ENCODE measurements around the gene STRN4. TPM values are rescaled to one million over a fixed set of nuclear protein-coding genes. Genes with fewer than 3 reads are reported as not detected.

STRN4 gene
- total and polyA plus RNA-seq, 9 of the 15 experiments (the other 6 are each of a cell fraction or from before 2014, with no cell fraction given): 0.62 to 83.7 (median 36.9) TPM

GRCh38 chr19:46788262-46788967, 42.2 kb upstream of the STRN4 start, which contains the start of gene SLC1A5 (continued):
- TF ChIP-seq CTBP1 (IDR thresholded peaks at IDR 0.05; ENCODE audit: borderline replicate concordance) (peak; percentile 72; the same call in 1 of the 2 replicates), HMG20B (CRISPR knock-in tag; IDR thresholded peaks at IDR 0.05) (0 out of 2 replicates have a peak, but pooled peaks have one; percentile 67), ZSCAN29 (IDR thresholded peaks at IDR 0.05) (no peak), ZC3H4 (CRISPR knock-in tag; IDR thresholded peaks at IDR 0.05; ENCODE audit: borderline replicate concordance) (0 out of 2 replicates have a peak, but pooled peaks have one; percentile 67), NFIC (IDR thresholded peaks at IDR 0.05) (peak; percentile 79), CC2D1A (IDR thresholded peaks at IDR 0.05) (peak; percentile 52), CHAMP1 (IDR thresholded peaks at IDR 0.05) (no peak), ZNF316 (IDR thresholded peaks at IDR 0.05) (0 out of 2 replicates have a peak, but pooled peaks have one; percentile 5), POLR2H (tag; IDR thresholded peaks at IDR 0.05; ENCODE audit: low read depth) (peak; percentile 98), SAFB (IDR thresholded peaks at IDR 0.05; ENCODE audit: borderline replicate concordance, low read depth, low read length) (no peak), NFRKB (IDR thresholded peaks at IDR 0.05; ENCODE audit: low read depth) (peak; percentile 63; the same call in 1 of the 2 replicates), TRIM28 (IDR thresholded peaks at IDR 0.05) (no peak), ZFP1 (CRISPR knock-in tag; IDR thresholded peaks at IDR 0.05) (no peak), ZNF436 (CRISPR knock-in tag; IDR thresholded peaks at IDR 0.05) (no peak), CEBPG (CRISPR knock-in tag; IDR thresholded peaks at IDR 0.05) (peak; percentile 43), CEBPG (tag; conservative IDR thresholded peaks at IDR 0.05 in 1 of 2, IDR thresholded peaks at IDR 0.05 in 1 of 2) (no peak), BCL6 (CRISPR knock-in tag; IDR thresholded peaks at IDR 0.05) (no peak), ZNF23 (CRISPR knock-in tag; IDR thresholded peaks at IDR 0.05) (no peak), MEIS2 (IDR thresholded peaks at IDR 0.05; ENCODE audit: partially characterized antibody) (peak; percentile 57), FIP1L1 (IDR thresholded peaks at IDR 0.05; ENCODE audit: low read depth, low read length, poor library complexity, severe bottlenecking) (peak; percentile 73), KLF10 (CRISPR knock-in tag; IDR thresholded peaks at IDR 0.05) (no peak), NR4A1 (CRISPR knock-in tag; IDR thresholded peaks at IDR 0.05) (no peak), NR4A1 (tag; IDR thresholded peaks at IDR 0.05) (no peak), MLX (CRISPR knock-in tag; conservative IDR thresholded peaks at IDR 0.05) (0 out of 4 replicates have a peak, but pooled peaks of 1 of the 2 experiments have one; percentile 55), CBFA2T2 (conservative IDR thresholded peaks at IDR 0.05) (no peak), USF1 (CRISPR knock-in tag; IDR thresholded peaks at IDR 0.05) (0 out of 2 replicates have a peak, but pooled peaks have one; percentile 30)
